Thyroid gland (tissue), 4 donors: ENCODE results near the gene FAM228B. TPM values are rescaled to one million over a fixed set of nuclear protein-coding genes. Genes with fewer than 3 reads are reported as not detected.

Source experiments
- DNase-seq, 2 donors: peaks; one replicate each; pipeline ENCODE4 v3.0.0-alpha.2; 2019
- H3K27ac ChIP-seq, 3 donors: fragments of 200-600 bp; sonication (generic); 1 replicate in 2 of 3; 2 replicates in 1 of 3; pipeline ENCODE4 v1.5.1; 2016 to 2019; ENCODE audit warnings: mild to moderate bottlenecking in 1 of 3, moderate library complexity in 1 of 3
- H3K27me3 ChIP-seq: fragments of 200-600 bp; sonication (generic); one replicate; pipeline ENCODE4 v1.5.1; 2019
- H3K36me3 ChIP-seq, 2 donors: fragments of 200-600 bp; sonication (generic); one replicate each; pipeline ENCODE4 v1.5.1; 2016 to 2019
- H3K4me1 ChIP-seq, 2 donors: fragments of 200-600 bp; sonication (generic); one replicate each; pipeline ENCODE4 v1.5.1; 2017 to 2019
- H3K4me3 ChIP-seq, 3 donors: fragments of 200-600 bp; sonication (generic); replicated peaks in 1 of 3; 1 replicate in 2 of 3; 2 replicates in 1 of 3; pipeline ENCODE4 v1.5.1; 2016; ENCODE audit warnings: mild to moderate bottlenecking in 1 of 3
- H3K9me3 ChIP-seq: fragments of 200-600 bp; sonication (generic); one replicate; pipeline ENCODE4 v1.5.1; 2017
- POLR2A ChIP-seq, 2 donors: fragments of 450-650 bp; IDR thresholded peaks; one replicate each; pipeline ENCODE4 v1.6.1; 2017; ENCODE audit warnings: antibody characterized with exemption in 2 of 2, mild to moderate bottlenecking in 2 of 2, moderate library complexity in 1 of 2
- WGBS, 2 donors: methylation state at CpG; one replicate each; pipeline ENCODE4 v1.1.5; 2017; 5-methylcytosine and 5-hydroxymethylcytosine counted together
- intact Hi-C: fragments of 100-400 bp; cut with DNase I; formaldehyde crosslinking; loops from one replicate; pipeline ENCODE4 v1.15.1; 2023
- total RNA-seq, 4 donors: library from RNA; depleted of rRNA; stranded (reverse); fragments of >200 nt; gene quantifications; one replicate each; pipeline ENCODE4 v1.2.3, GENCODE V29; 2016
- TF ChIP-seq, protein P1 (sequence below), 6 experiments: fragments of 200-600 bp in 3 of 6; fragments of 450-650 bp in 3 of 6; sonication (generic) in 3 of 6; IDR thresholded peaks; one replicate each; pipeline ENCODE4 v1.5.1; 2016 to 2019; ENCODE audit warnings: antibody characterized with exemption in 6 of 6, mild to moderate bottlenecking in 2 of 6, inconsistent platforms in 1 of 6, moderate library complexity in 1 of 6

Gene FAM228B
- total RNA-seq, 4 donors from 2014 or later: 19.4 to 44.5 (median 22.1) TPM

DNA sequence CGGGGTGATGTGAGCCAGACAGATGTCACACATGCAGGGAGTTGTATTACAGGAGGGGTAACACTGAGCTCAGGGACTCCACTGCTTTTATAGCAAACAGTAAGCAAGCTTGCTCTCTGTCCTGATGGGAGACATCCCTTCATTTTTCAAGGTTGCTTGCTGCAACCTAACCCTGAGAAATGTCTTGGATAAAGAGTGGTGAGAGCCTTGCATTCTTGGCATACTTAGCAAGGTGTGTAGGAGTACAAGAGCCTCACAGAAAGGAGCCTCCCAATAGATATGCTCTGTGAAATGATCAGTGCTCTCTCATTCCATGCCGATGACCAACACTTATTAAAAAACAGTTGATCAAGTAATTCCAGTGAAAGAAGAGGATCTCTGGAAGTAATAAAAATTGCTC lies 8.2 kb upstream of the FAM228B start:
- TF ChIP-seq, protein P1, sequence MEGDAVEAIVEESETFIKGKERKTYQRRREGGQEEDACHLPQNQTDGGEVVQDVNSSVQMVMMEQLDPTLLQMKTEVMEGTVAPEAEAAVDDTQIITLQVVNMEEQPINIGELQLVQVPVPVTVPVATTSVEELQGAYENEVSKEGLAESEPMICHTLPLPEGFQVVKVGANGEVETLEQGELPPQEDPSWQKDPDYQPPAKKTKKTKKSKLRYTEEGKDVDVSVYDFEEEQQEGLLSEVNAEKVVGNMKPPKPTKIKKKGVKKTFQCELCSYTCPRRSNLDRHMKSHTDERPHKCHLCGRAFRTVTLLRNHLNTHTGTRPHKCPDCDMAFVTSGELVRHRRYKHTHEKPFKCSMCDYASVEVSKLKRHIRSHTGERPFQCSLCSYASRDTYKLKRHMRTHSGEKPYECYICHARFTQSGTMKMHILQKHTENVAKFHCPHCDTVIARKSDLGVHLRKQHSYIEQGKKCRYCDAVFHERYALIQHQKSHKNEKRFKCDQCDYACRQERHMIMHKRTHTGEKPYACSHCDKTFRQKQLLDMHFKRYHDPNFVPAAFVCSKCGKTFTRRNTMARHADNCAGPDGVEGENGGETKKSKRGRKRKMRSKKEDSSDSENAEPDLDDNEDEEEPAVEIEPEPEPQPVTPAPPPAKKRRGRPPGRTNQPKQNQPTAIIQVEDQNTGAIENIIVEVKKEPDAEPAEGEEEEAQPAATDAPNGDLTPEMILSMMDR (IDR thresholded peaks at IDR 0.05): no peak
- no peak for TF ChIP-seq POLR2A (IDR thresholded peaks at IDR 0.05)
- Histone ChIP-seq H3K27me3 (no peaks in the 10 kb centered on the region), H3K4me1 (no peaks in the 10 kb centered on the region), H3K9me3 (no peaks in the 10 kb centered on the region), H3K36me3 (no peaks in the 10 kb centered on the region), H3K4me3 (no peak overlapping the region), H3K27ac (no peak overlapping the region)
- WGBS, 2 donors: 45 to 48% methylated on average over 2 of the region's 2 CpGs
- intact Hi-C loops: no loop called here
- no peak for DNase-seq

DNA sequence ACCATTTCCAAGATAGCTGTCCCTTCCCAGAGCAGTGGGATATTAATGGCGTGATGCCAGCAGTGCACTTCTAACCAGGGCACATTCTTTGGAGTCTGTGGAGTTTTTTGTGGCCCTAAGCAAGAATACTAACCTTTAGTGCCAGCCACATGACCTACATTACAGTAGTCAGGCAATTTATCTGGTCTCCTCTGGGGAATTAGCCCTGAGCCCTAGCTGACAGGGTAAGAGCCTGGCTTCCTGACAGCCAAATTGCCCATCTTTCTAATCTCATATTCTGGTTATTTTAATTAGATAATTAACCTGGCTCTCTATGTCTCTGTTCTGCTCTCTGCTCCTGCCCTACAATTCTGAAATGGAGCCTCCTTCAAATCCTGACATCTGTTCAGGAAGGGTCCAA lies 5.4 kb upstream of the FAM228B start:
- WGBS, 2 donors: 65 to 78% methylated on average over 1 of the region's 1 CpG
- Histone ChIP-seq H3K9me3 (no peaks in the 10 kb centered on the region), H3K27ac (no peak overlapping the region), H3K36me3 (no peaks in the 10 kb centered on the region), H3K4me1 (peaks cover 4 to 6% of the 10 kb centered on the region in 2 donors), H3K4me3 (no peak overlapping the region), H3K27me3 (no peaks in the 10 kb centered on the region)
- no peak for DNase-seq
- TF ChIP-seq, protein P1 (IDR thresholded peaks at IDR 0.05): no peak
- TF ChIP-seq POLR2A (IDR thresholded peaks at IDR 0.05): no peak
- intact Hi-C loops: no loop called here

DNA sequence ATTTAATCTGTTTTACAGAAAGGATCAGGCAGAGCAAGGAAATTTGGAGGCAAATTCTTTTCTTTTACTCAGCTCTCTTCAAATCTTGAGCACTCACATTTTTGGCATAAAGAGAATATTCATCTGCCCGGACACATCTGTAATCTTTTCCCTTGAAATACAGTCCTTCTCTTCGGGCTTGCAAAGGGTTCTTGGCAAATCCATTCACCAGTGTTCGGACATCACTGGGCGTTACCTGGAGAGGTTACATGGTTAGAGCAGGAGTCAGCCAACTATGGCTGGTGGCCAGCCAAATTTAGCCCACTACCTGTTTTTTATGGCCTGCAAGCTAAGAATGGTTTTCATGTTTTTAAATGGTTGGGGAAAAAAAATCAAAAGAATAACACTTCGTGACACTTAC lies 2.2 kb upstream of the FAM228B start:
- no peak for DNase-seq
- no peaks in the 10 kb centered on the region for H3K9me3 ChIP-seq
- no peaks in the 10 kb centered on the region for H3K36me3 ChIP-seq
- H3K4me1 ChIP-seq: peaks cover 6 to 13% of the 10 kb centered on the region in 2 donors
- H3K27me3 ChIP-seq: no peaks in the 10 kb centered on the region
- no peak for TF ChIP-seq POLR2A (IDR thresholded peaks at IDR 0.05)
- TF ChIP-seq, protein P1 (IDR thresholded peaks at IDR 0.05): no peak
- intact Hi-C loops: no loop called here
- H3K27ac ChIP-seq: no peak overlapping the region
- H3K4me3 ChIP-seq: no peak overlapping the region
- WGBS, 2 donors: 72 to 76% methylated on average over 5 of the region's 5 CpGs

DNA sequence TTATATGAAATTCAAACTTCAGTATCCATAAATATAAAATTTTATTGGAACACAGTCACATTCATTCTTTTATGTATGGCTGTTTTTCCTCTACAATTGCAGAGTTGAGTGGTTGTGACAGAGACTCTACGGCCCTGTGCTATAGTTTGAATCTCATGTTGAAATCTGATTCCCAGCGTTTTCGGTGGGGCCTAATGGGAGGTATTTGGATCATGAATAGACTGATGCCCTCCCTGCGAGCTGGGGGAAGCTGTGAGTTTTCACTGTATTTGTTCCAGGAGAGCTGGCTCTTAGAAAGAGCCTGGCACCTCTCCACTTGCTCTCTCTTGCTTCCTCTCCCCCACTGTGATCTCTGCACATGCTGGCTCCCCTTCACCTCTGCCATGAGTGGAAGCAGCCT lies 1.8 kb upstream of the FAM228B start:
- 39 to 65% methylated on average over 4 of the region's 4 CpGs for WGBS, 2 donors
- no peaks in the 10 kb centered on the region for H3K9me3 ChIP-seq
- TF ChIP-seq, protein P1 (IDR thresholded peaks at IDR 0.05): no peak
- TF ChIP-seq POLR2A (IDR thresholded peaks at IDR 0.05): no peak
- intact Hi-C loops: no loop called here
- H3K36me3 ChIP-seq: no peaks in the 10 kb centered on the region
- DNase-seq: no peak
- H3K27me3 ChIP-seq: no peaks in the 10 kb centered on the region
- no peak overlapping the region for H3K4me3 ChIP-seq
- H3K27ac ChIP-seq: no peak overlapping the region
- H3K4me1 ChIP-seq: peaks cover 6 to 13% of the 10 kb centered on the region in 2 donors

DNA sequence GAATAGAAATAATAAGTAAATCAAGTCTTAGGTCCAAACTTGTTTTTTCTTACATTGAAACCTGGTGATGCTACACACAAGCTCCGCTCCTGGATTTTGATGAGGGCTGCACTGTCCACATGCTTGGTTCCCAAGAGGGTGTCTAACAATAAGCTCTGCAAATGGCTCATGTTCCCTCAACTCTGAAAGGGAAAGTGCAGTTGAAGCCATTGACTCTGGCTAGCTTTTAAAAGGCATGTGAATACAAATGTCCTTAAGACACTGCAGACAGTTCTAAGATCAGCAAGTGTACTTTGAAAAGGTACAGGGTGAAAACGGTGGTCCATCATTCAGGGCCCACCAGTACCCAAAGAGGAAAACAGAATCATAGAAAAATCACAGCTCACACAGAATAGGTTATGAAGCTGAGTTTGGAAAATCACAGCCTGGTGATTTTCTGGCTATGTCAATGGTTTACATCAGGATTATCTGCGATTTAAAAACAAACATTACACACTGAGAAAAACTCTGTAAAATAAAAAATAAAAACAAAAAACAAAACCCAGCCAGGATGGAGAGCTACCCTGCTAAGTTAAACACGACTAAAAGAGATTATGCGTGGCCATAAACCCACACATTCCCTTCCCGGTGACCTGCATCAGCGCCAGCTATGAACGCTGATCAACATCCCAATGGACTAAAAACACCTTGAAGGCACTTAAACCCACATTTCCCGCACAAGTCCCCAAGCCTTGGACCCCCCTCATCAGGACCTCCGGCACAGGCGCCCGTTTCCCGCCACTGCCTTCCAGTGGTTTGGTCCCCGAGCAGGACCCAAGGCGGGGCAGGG lies 689 bp upstream of the FAM228B start:
- H3K9me3 ChIP-seq: no peaks in the 10 kb centered on the region
- intact Hi-C loops: no loop called here
- H3K36me3 ChIP-seq: no peaks in the 10 kb centered on the region
- H3K27me3 ChIP-seq: no peaks in the 10 kb centered on the region
- 10 to 11% methylated on average over 15 of the region's 15 CpGs for WGBS, 2 donors
- peak overlapping the region; percentile 43 to 94 (median 76) for H3K4me3 ChIP-seq
- H3K27ac ChIP-seq: peak overlapping the region; percentile 88 to 93 (median 89)
- peaks cover 6 to 13% of the 10 kb centered on the region in 2 donors for H3K4me1 ChIP-seq
- no peak for TF ChIP-seq POLR2A (IDR thresholded peaks at IDR 0.05)
- TF ChIP-seq, protein P1 (IDR thresholded peaks at IDR 0.05): no peak
- DNase-seq: no peak
